HepG2 (cell line): ENCODE data around the gene SLC43A1.

Source experiments
- SAFB2 ChIP-seq: sonication (generic); formaldehyde crosslinking; IDR thresholded peaks from 2 replicates; pipeline ENCODE4 v1.5.1; 2020; ENCODE audit warnings: missing genetic modification reagents, low read depth, mild to moderate bottlenecking, borderline replicate concordance
- ZNF24 ChIP-seq: fragments of 450-650 bp; IDR thresholded peaks from 2 replicates; pipeline ENCODE4 v1.6.1; 2017; ENCODE audit warnings: antibody characterized with exemption, mild to moderate bottlenecking

DNA sequence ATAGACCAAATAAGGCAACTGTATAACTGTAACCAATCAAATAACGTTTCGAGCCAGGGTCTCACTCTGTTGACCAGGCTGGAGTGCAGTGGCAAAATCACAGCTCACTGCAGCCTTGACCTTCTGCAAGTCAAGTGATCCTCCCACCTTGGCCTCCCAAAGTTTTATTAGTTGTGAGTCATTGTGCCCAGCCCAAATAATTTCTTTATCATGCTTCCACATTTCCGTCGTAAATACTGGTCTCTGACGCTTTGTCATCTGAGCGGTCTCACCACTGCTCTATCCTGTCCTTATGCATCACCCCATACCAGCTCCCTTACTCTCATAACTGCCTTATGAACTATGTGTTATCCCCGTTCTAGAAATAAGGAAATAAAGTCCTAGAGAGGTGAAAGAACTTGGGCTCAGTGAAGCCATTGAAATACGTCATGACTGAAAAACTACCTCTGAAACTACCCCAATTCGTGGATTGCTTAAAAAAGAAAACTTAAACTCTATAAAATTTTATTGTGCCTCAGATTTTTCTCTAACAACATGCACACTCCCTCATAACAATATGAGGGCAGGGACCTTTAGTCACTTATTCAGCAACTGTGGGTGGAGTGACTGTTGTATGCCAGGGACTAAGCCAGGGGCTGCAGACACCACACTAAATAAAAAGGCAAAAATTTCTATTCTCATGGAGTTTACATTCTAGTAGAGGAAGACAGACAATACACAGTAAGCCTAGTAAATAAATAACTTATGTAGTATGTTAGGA is 71.0 kb downstream of the SLC43A1 start:
- no peak for TF ChIP-seq SAFB2 (CRISPR knock-in tag)
- TF ChIP-seq ZNF24 = no peak
